Measurements from ENCODE around the gene TOM1.

TOM1 gene

GRCh38 chr22:35258191-35258988, 41.3 kb upstream of the TOM1 start:
- TF ChIP-seq NFIC (IDR thresholded peaks at IDR 0.05) (no peak), ZBTB7A (IDR thresholded peaks at IDR 0.05; ENCODE audit: low read depth) (no peak), MAX (IDR thresholded peaks at IDR 0.05) (no peak), REST (IDR thresholded peaks at IDR 0.05; ENCODE audit: low read depth) (no peak)

- TF ChIP-seq CEBPB (IDR thresholded peaks at IDR 0.05) (no peak), USF1 (IDR thresholded peaks at IDR 0.05) (no peak), EGR1 (IDR thresholded peaks at IDR 0.05) (no peak), NFIC (IDR thresholded peaks at IDR 0.05) (no peak), RAD21 (IDR thresholded peaks at IDR 0.05; ENCODE audit: low read depth) (no peak), REST (IDR thresholded peaks at IDR 0.05; ENCODE audit: low read depth) (no peak), MAX (IDR thresholded peaks at IDR 0.05) (no peak), EP300 (IDR thresholded peaks at IDR 0.05; ENCODE audit: borderline replicate concordance) (no peak), TCF12 (IDR thresholded peaks at IDR 0.05; ENCODE audit: low read depth) (no peak), YY1 (IDR thresholded peaks at IDR 0.05; ENCODE audit: low read depth) (no peak), FOXM1 (IDR thresholded peaks at IDR 0.05; ENCODE audit: borderline replicate concordance, low read depth) (no peak), TEAD4 (IDR thresholded peaks at IDR 0.05) (no peak), CREB1 (IDR thresholded peaks at IDR 0.05; ENCODE audit: low read depth) (no peak), ZBTB7A (IDR thresholded peaks at IDR 0.05; ENCODE audit: low read depth) (no peak), TAF1 (IDR thresholded peaks at IDR 0.05; ENCODE audit: low read depth) (no peak)
Observed at GRCh38 chr22:35264986-35265385, 34.7 kb upstream of the TOM1 start.

GRCh38 chr22:35266277-35266676, 33.4 kb upstream of the TOM1 start:
- TF ChIP-seq EP300 (IDR thresholded peaks at IDR 0.05; ENCODE audit: borderline replicate concordance) (no peak), RAD21 (IDR thresholded peaks at IDR 0.05; ENCODE audit: low read depth) (no peak), CEBPB (IDR thresholded peaks at IDR 0.05) (no peak), REST (IDR thresholded peaks at IDR 0.05; ENCODE audit: low read depth) (no peak), ZBTB7A (IDR thresholded peaks at IDR 0.05; ENCODE audit: low read depth) (no peak), FOXM1 (IDR thresholded peaks at IDR 0.05; ENCODE audit: borderline replicate concordance, low read depth) (no peak), CREB1 (IDR thresholded peaks at IDR 0.05; ENCODE audit: low read depth) (no peak), EGR1 (IDR thresholded peaks at IDR 0.05) (no peak)

- TF ChIP-seq REST (IDR thresholded peaks at IDR 0.05; ENCODE audit: low read depth) = no peak
Observed at GRCh38 chr22:35269630-35270029, 30.1 kb upstream of the TOM1 start.
